OCI-LY7 (cell line): Measurements from ENCODE around the gene TMEM63B. TPM values are rescaled to one million over a fixed set of nuclear protein-coding genes. Genes with fewer than 3 reads are reported as not detected.

ENCODE experiments used
- BruUV-seq: library from RNA; stranded (reverse); fragments of 400-500 nt; replicated peaks from 2 replicates; lab custom pipeline; 2021; lab: Mats Ljungman, UMichigan
- CTCF ChIA-PET: fragments of 300-600 bp; sonication (Branson Sonifier 250); formaldehyde crosslinking; loops from one replicate; lab custom pipeline; 2022; ENCODE audit warnings: antibody characterized with exemption; ENCODE audit not compliant: unreplicated experiment; lab: Charles Lee
- POLR2A ChIA-PET: fragments of 300-600 bp; sonication (Branson Sonifier 250); formaldehyde crosslinking; loops from one replicate; lab custom pipeline; 2022; ENCODE audit warnings: antibody characterized with exemption; lab: Charles Lee
- DNase-seq: peaks from one replicate; pipeline ENCODE4 v3.0.0-alpha.2; 2015; ENCODE audit warnings: low spot score
- H2AFZ ChIP-seq: fragments of 200-600 bp; sonication (generic), shearing (Covaris generic); 2 replicates; pipeline ENCODE4 v1.6.1; 2014; ENCODE audit warnings: mild to moderate bottlenecking, antibody characterized with exemption, low read length, moderate library complexity
- H3K27ac ChIP-seq: fragments of 200-600 bp; sonication (generic); 2 replicates; pipeline ENCODE4 v1.5.1; 2014; ENCODE audit warnings: mixed run types, low read depth, mild to moderate bottlenecking, moderate library complexity, low read length, inconsistent platforms; ENCODE audit not compliant: poor library complexity, severe bottlenecking
- H3K36me3 ChIP-seq: fragments of 200-600 bp; sonication (generic); 2 replicates; pipeline ENCODE4 v1.6.1; 2014; ENCODE audit warnings: mild to moderate bottlenecking, antibody characterized with exemption, low read length, moderate library complexity, mixed read lengths; ENCODE audit not compliant: insufficient read depth
- H3K4me1 ChIP-seq: fragments of 200-600 bp; sonication (generic); 2 replicates; pipeline ENCODE4 v1.5.1; 2014; ENCODE audit warnings: mild to moderate bottlenecking, low read length; ENCODE audit not compliant: insufficient read depth, poor library complexity, severe bottlenecking
- H3K4me2 ChIP-seq: fragments of 200-600 bp; sonication (generic); 2 replicates; pipeline ENCODE4 v1.6.1; 2014; ENCODE audit warnings: mild to moderate bottlenecking, low read length
- H3K4me3 ChIP-seq: fragments of 200-600 bp; sonication (generic); 2 replicates; pipeline ENCODE4 v1.5.1; 2014; ENCODE audit warnings: mild to moderate bottlenecking, low read depth, low read length; ENCODE audit not compliant: poor library complexity, severe bottlenecking
- H3K79me2 ChIP-seq: fragments of 200-600 bp; sonication (generic); 2 replicates; pipeline ENCODE4 v1.6.1; 2016; ENCODE audit warnings: low read depth, mild to moderate bottlenecking, low read length, moderate library complexity, mixed read lengths; ENCODE audit not compliant: insufficient read depth
- H3K9me2 ChIP-seq: fragments of 200-600 bp; sonication (generic); 2 replicates; pipeline ENCODE4 v1.6.1; 2016; ENCODE audit warnings: mild to moderate bottlenecking, low read length, mixed read lengths; ENCODE audit not compliant: insufficient read depth
- H3K9me3 ChIP-seq: fragments of 200-600 bp; sonication (generic); 2 replicates; pipeline ENCODE4 v1.6.1; 2014; ENCODE audit warnings: mild to moderate bottlenecking, mixed run types, low read length, mixed read lengths
- H4K20me1 ChIP-seq: fragments of 200-600 bp; sonication (generic); 2 replicates; pipeline ENCODE4 v1.6.1; 2014; ENCODE audit warnings: mild to moderate bottlenecking, antibody characterized with exemption, low read length, moderate library complexity, mixed read lengths; ENCODE audit not compliant: insufficient read depth
- CTCF ChIP-seq: fragments of 200-600 bp; sonication (generic); conservative IDR thresholded peaks from 2 replicates; pipeline ENCODE4 v1.5.1; 2014; ENCODE audit warnings: mild to moderate bottlenecking, antibody characterized with exemption, low read length, moderate library complexity, mixed read lengths
- EZH2phosphoT487 ChIP-seq: fragments of 200-600 bp; sonication (generic); IDR thresholded peaks from 2 replicates; pipeline ENCODE4 v1.6.1; 2018; ENCODE audit warnings: low read depth, borderline replicate concordance, mild to moderate bottlenecking, mixed run types, antibody characterized with exemption, low read length, moderate library complexity, mixed read lengths
- intact Hi-C: fragments of 100-400 bp; cut with micrococcal nuclease; formaldehyde crosslinking; loops from one replicate; pipeline ENCODE4 v1.10.0; 2022; ENCODE audit not compliant: unreplicated experiment
- total RNA-seq, 2 experiments: library from RNA; depleted of rRNA in 1 of 2; stranded (reverse); fragments of >200 nt in 1 of 2; shearing (Covaris generic) in 1 of 2; gene quantifications; 2 replicates each; pipeline ENCODE4 v1.2.3, GENCODE V29; 2014 to 2022

Gene TMEM63B
- total RNA-seq, 2 experiments from 2014 or later = 5.4 to 10.0 TPM

GRCh38 chr6:44091981-44092884, 35.1 kb upstream of the TMEM63B start:
- no peak for TF ChIP-seq CTCF
- TF ChIP-seq EZH2phosphoT487 = no peak
- intact Hi-C loops = no loop called here
- BruUV-seq = no TSS peak
- no peaks in the 10 kb centered on the region for H3K79me2 ChIP-seq
- ChIA-PET CTCF (interaction anchor here (0.9 kb wide), 1 partner anchor 14 kb away, joined by 4 read pairs; no protein-coding TSS in a partner anchor), POLR2A (interaction anchor here (0.6 kb wide), 1 partner anchor 51 kb away, joined by 3 read pairs; no protein-coding TSS in a partner anchor)
- H3K27ac ChIP-seq = no peak overlapping the region
- no peaks in the 10 kb centered on the region for H3K9me3 ChIP-seq
- no peaks in the 10 kb centered on the region for H3K9me2 ChIP-seq
- no peaks in the 10 kb centered on the region for H4K20me1 ChIP-seq
- no peak overlapping the region for H2AFZ ChIP-seq
- H3K36me3 ChIP-seq = no peaks in the 10 kb centered on the region
- DNase-seq = no peak
- no peak overlapping the region for H3K4me2 ChIP-seq
- H3K4me1 ChIP-seq = no peaks in the 10 kb centered on the region
- no peak overlapping the region for H3K4me3 ChIP-seq

GRCh38 chr6:44093066-44093465, 34.3 kb upstream of the TMEM63B start:
- Histone ChIP-seq H3K4me3 (no peak overlapping the region), H3K4me2 (no peak overlapping the region), H3K9me2 (no peaks in the 10 kb centered on the region), H3K27ac (no peak overlapping the region), H3K36me3 (no peaks in the 10 kb centered on the region), H3K79me2 (no peaks in the 10 kb centered on the region), H4K20me1 (no peaks in the 10 kb centered on the region), H3K4me1 (no peaks in the 10 kb centered on the region), H2AFZ (no peak overlapping the region), H3K9me3 (no peaks in the 10 kb centered on the region)
- no TSS peak for BruUV-seq
- DNase-seq = no peak
- no peak for TF ChIP-seq EZH2phosphoT487
- TF ChIP-seq CTCF = no peak
- POLR2A ChIA-PET = no interaction called here
- CTCF ChIA-PET = interaction anchor here (0.5 kb wide), 2 partner anchors 13 to 216 kb away, joined by 3 to 8 read pairs; no protein-coding TSS in a partner anchor
- intact Hi-C loops = no loop called here
